Measurements from ENCODE around the gene SLC7A7.
"Not testable (repeated sequence)": the region's sequence is repeated elsewhere in the genome, so short reads cannot be mapped to it uniquely, and the experiment has no call there.

The SLC7A7 gene

GRCh38 chr14:22843123-22843925, 28.1 kb upstream of the SLC7A7 start:
- no peak for DNase-seq

GRCh38 chr14:22842211-22843122, 27.2 kb upstream of the SLC7A7 start:
- no peak for DNase-seq

DNA sequence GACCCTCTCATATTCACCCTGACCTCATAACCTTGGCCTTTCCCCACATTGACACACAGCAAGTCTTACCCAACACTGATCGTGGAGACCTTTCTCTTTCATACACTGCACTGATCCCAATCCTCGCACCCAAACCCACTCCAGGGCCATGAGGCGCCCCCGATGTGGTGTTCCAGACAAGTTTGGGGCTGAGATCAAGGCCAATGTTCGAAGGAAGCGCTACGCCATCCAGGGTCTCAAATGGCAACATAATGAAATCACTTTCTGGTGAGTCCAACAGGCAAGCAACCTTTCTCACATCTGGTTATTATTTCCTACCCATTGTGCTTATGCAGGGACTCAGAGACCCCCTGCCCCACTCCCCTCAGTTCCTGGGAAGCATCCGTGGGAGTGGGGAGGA, 26.5 kb upstream of the SLC7A7 start:
- DNase-seq: no peak

- DNase-seq: no peak
These were observed 26.1 kb upstream of the SLC7A7 start for GRCh38 chr14:22841311-22841710.

- no peak for DNase-seq
These were observed 24.0 kb upstream of the SLC7A7 start for GRCh38 chr14:22839159-22839779.

GRCh38 chr14:22838631-22839041, 23.4 kb upstream of the SLC7A7 start:
- no peak for DNase-seq

DNA sequence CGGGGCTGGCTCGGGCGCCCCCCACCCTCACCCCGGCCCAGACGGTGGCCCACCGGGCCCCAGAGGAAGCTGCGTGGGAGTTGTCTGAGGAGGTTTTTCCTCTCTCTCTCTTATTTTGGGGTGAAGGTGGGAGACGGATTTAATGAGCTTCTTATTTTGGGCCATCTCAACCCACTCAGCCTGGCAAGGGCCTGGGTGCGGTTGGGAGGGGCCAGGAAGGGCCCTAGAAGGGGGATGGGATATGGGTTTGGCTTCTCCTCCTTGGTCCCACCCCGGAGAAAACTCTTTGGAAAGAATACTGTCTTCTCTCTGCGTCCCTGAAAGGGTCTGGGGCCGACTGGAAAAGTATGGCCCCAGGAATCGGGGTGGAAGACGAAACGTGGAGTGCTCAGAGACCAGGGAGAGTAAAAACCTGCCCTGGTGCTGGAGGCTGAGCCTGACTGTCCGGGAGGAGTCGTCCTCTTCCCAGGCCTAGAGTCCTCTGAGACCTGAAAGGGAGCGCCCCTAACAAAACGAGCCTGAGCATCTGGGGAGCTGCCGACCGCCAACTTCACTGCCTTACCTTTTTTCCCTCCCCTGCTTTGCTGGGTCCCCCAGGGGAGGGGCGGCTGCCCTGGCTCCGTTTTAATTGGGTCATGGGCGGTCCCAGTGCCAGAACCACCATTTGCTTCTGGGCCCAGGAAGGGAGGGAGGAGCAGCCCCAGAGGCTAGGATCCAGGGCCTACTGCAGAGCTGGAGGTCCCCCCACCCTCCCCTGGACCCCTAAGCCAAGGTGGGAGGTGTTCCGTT, 22.7 kb upstream of the SLC7A7 start:
- no peak for DNase-seq

GRCh38 chr14:22837114-22837749, 22.0 kb upstream of the SLC7A7 start:
- DNase-seq: no peak

DNA sequence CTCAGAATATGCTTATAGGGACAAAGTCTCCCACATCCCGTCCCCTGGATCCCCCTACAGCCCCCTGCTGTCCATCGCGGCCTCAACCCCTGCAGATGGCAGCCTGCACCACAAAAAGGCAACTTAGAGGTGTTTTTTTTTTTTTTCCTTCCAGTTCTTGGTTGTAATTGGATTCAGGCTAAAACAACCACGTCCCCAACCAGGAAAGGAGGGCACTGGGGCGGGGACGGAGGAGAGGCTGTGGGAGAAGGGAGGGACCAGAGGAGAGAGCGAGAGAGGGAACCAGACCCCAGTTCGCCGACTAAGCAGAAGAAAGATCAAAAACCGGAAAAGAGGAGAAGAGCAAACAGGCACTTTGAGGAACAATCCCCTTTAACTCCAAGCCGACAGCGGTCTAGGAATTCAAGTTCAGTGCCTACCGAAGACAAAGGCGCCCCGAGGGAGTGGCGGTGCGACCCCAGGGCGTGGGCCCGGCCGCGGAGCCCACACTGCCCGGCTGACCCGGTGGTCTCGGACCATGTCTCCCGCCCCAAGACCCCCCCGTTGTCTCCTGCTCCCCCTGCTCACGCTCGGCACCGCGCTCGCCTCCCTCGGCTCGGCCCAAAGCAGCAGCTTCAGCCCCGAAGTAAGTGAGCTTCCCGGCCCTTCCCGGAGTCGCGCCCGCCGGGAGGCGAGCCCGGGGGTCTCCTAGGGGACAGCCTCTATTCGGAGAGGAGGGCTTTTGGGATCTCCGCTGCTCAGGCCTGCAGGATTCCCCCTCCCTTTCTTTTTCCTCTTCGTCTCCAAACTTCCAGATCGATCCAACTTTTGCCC, 21.3 kb upstream of the SLC7A7 start, which contains the start of gene MMP14:
MMP14 (plus strand) TSS at position 285 of the 813 bp plus-strand sequence; CDS start at position 518, 233 bp downstream.
- DNase-seq: no peak

- DNase-seq: no peak
These were observed 20.3 kb upstream of the SLC7A7 start for GRCh38 chr14:22835505-22835904.

- no peak for DNase-seq
These were observed 15.3 kb upstream of the SLC7A7 start for GRCh38 chr14:22830443-22831010.

- peak; percentile 88 to 89 for DNase-seq
These were observed 14.6 kb upstream of the SLC7A7 start, which contains the start of gene MRPL52 for GRCh38 chr14:22829661-22830442. MRPL52 (plus strand) TSS chr14:22829887; CDS start chr14:22829913, 26 bp downstream.

DNA sequence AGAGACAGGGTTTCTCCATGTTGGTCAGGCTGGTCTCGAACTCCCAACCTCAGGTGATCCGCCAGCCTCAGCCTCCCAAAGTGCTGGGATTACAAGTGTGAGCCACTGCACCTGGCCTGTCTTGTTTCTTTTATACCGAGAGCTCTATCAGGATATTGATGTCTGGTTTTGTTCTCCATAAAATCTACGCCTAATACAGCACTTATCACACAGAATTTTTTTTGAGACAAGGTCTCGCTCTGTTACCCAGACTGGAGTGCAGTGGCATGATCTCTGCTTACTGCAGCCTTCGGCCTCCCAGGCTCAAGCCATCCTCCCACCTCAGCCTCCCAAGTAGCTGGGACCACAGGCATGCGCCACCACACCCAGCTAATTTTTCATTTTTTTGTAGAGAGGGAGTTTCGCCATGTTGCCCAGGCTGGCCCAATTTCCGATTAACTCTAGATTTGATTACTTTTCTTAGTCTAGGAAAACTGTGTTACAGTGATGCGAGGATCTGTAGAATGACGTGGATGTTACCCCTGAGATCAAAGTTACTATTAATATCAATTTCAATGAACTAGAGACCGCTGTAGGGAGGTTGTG, 13.9 kb upstream of the SLC7A7 start:
- not testable (repeated sequence) for DNase-seq

GRCh38 chr14:22824711-22825359, 9.6 kb upstream of the SLC7A7 start:
- DNase-seq: no peak

- DNase-seq: peak; percentile 57 to 67
These were observed 7.4 kb upstream of the SLC7A7 start for GRCh38 chr14:22822571-22823098.

GRCh38 chr14:22822016-22822570, 6.9 kb upstream of the SLC7A7 start:
- no peak for DNase-seq

- no peak for DNase-seq
These were observed 6.2 kb upstream of the SLC7A7 start for GRCh38 chr14:22821193-22822015.

All from activated CD4-positive, alpha-beta T cell treated with anti-CD3 and anti-CD28 coated beads for 4 hours (primary cell).